Left forelimb (tissue), 1 donor: ENCODE measurements around the gene NDEL1.

Source experiments
- DNase-seq: peaks from one replicate; pipeline ENCODE4 v3.0.0-alpha.2; 2018; ENCODE audit warnings: low spot score

Gene NDEL1

GRCh38 chr17:8477715-8478441, 42.2 kb downstream of the NDEL1 start:
- DNase-seq: no peak

GRCh38 chr17:8479431-8479947, 43.8 kb downstream of the NDEL1 start:
- DNase-seq: no peak

- DNase-seq: no peak
These were observed 44.6 kb downstream of the NDEL1 start for GRCh38 chr17:8480011-8480976.

GRCh38 chr17:8481089-8481488, 45.4 kb downstream of the NDEL1 start:
- no peak for DNase-seq

GRCh38 chr17:8481703-8482102, 46.0 kb downstream of the NDEL1 start:
- no peak for DNase-seq

GRCh38 chr17:8482546-8482945, 46.9 kb downstream of the NDEL1 start:
- no peak for DNase-seq

- DNase-seq: no peak
These were observed 48.8 kb downstream of the NDEL1 start for GRCh38 chr17:8484465-8484864.

GRCh38 chr17:8485491-8485890, 49.8 kb downstream of the NDEL1 start:
- no peak for DNase-seq

GRCh38 chr17:8487130-8487645, 51.5 kb downstream of the NDEL1 start:
- no peak for DNase-seq

GRCh38 chr17:8487743-8488142, 52.1 kb downstream of the NDEL1 start:
- DNase-seq: no peak

GRCh38 chr17:8488491-8488890, 52.8 kb downstream of the NDEL1 start:
- DNase-seq: no peak

GRCh38 chr17:8488901-8489300, 53.2 kb downstream of the NDEL1 start:
- DNase-seq: no peak

- DNase-seq: no peak
These were observed 54.2 kb downstream of the NDEL1 start for GRCh38 chr17:8489841-8490240.

GRCh38 chr17:8490256-8491023, 54.8 kb downstream of the NDEL1 start:
- DNase-seq: no peak

- no peak for DNase-seq
These were observed 56.4 kb downstream of the NDEL1 start for GRCh38 chr17:8492121-8492520.

- DNase-seq: no peak
These were observed 58.3 kb downstream of the NDEL1 start for GRCh38 chr17:8494021-8494420.

GRCh38 chr17:8494506-8495111, 58.9 kb downstream of the NDEL1 start:
- DNase-seq: no peak

- no peak for DNase-seq
These were observed 60.4 kb downstream of the NDEL1 start for GRCh38 chr17:8496081-8496480.

- DNase-seq: no peak
These were observed 63.5 kb downstream of the NDEL1 start for GRCh38 chr17:8499171-8499570.

- DNase-seq: no peak
These were observed 63.9 kb downstream of the NDEL1 start for GRCh38 chr17:8499614-8500013.

- no peak for DNase-seq
These were observed 64.9 kb downstream of the NDEL1 start for GRCh38 chr17:8500609-8501008.
